COLO668 (cell line): ENCODE results near the gene SLC6A1.

Experiments used
- DNase-seq: peaks from one replicate; lab custom pipeline; 2025; ENCODE audit not compliant: unreplicated experiment; lab: John Stamatoyannopoulos, UW

SLC6A1 gene

DNA sequence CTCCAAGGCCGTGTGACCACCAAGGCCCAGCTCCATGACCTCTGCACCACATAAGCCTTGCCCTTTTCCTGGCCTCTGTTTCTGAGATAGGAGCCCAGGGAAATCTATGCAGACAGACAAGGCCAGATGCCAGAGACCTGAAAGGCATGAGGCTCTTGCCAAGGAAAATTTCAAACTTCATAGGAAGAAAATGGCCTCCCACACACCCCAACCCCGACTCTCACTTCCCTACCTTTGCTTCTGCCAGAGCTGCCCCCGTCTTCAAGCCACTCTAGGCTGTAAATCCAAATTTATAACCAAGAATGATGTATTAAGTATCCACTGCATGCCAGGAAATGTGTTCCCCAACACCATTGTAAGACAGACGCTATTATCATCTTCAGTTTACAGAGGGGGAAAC is 96.3 kb downstream of the SLC6A1 start:
- DNase-seq = no peak
